Trophoblast cell (in vitro differentiated cells and primary cell): ENCODE results near the gene GLG1.

Experiments
- DNase-seq, 2 donors: peaks; one replicate each; pipeline ENCODE4 v3.0.0-alpha.2; 2016
- H2AFZ ChIP-seq: 2 replicates; pipeline ENCODE4 v1.6.1; 2013; ENCODE audit warnings: low read length, moderate library complexity, mild to moderate bottlenecking; ENCODE audit not compliant: insufficient read depth, poor library complexity
- H2AK5ac ChIP-seq: 2 replicates; pipeline ENCODE4 v1.6.1; 2013; ENCODE audit warnings: mild to moderate bottlenecking, low read length
- H2BK120ac ChIP-seq: 2 replicates; pipeline ENCODE4 v1.6.1; 2013; ENCODE audit warnings: low read length, mild to moderate bottlenecking, moderate library complexity; ENCODE audit not compliant: insufficient read depth, poor library complexity
- H2BK12ac ChIP-seq: 2 replicates; pipeline ENCODE4 v1.6.1; 2013; ENCODE audit warnings: mild to moderate bottlenecking, low read length, moderate library complexity
- H2BK5ac ChIP-seq: 2 replicates; pipeline ENCODE4 v1.6.1; 2013; ENCODE audit warnings: low read length, low read depth, moderate library complexity, mild to moderate bottlenecking; ENCODE audit not compliant: poor library complexity
- H3K14ac ChIP-seq: 2 replicates; pipeline ENCODE4 v1.6.1; 2013; ENCODE audit warnings: mild to moderate bottlenecking, low read length
- H3K18ac ChIP-seq: 2 replicates; pipeline ENCODE4 v1.6.1; 2013; ENCODE audit warnings: mild to moderate bottlenecking, low read length
- H3K23ac ChIP-seq: 2 replicates; pipeline ENCODE4 v1.6.1; 2013; ENCODE audit warnings: low read length
- H3K27ac ChIP-seq: 2 replicates; pipeline ENCODE4 v1.5.1; 2013; ENCODE audit warnings: low read depth, mild to moderate bottlenecking, inconsistent platforms, low read length, moderate library complexity
- H3K27me3 ChIP-seq: 2 replicates; pipeline ENCODE4 v1.6.1; 2013; ENCODE audit warnings: inconsistent platforms, mild to moderate bottlenecking, low read length, moderate library complexity; ENCODE audit not compliant: insufficient read depth
- H3K36me3 ChIP-seq, 2 experiments: 1 replicate in 1 of 2; 2 replicates in 1 of 2; pipeline ENCODE4 v1.6.1; 2013; ENCODE audit warnings: low read length in 2 of 2, mild to moderate bottlenecking in 2 of 2, moderate library complexity in 1 of 2; ENCODE audit not compliant: insufficient read depth in 2 of 2, control insufficient read depth in 1 of 2
- H3K4ac ChIP-seq: 2 replicates; pipeline ENCODE4 v1.6.1; 2013; ENCODE audit warnings: low read depth, mild to moderate bottlenecking, low read length, moderate library complexity
- H3K4me1 ChIP-seq, 2 experiments: 1 replicate in 1 of 2; 2 replicates in 1 of 2; pipeline ENCODE4 v1.6.1; 2013; ENCODE audit warnings: low read length in 2 of 2, mild to moderate bottlenecking in 2 of 2, moderate library complexity in 1 of 2; ENCODE audit not compliant: insufficient read depth in 2 of 2, control insufficient read depth in 1 of 2
- H3K4me2 ChIP-seq: 2 replicates; pipeline ENCODE4 v1.6.1; 2013; ENCODE audit warnings: inconsistent platforms, mild to moderate bottlenecking, low read length, moderate library complexity
- H3K4me3 ChIP-seq: 2 replicates; pipeline ENCODE4 v1.5.1; 2013; ENCODE audit warnings: mild to moderate bottlenecking, low read depth, low read length, inconsistent platforms
- H3K79me1 ChIP-seq: one replicate; pipeline ENCODE4 v1.6.1; 2013; ENCODE audit warnings: low read length
- H3K79me2 ChIP-seq: 2 replicates; pipeline ENCODE4 v1.6.1; 2013; ENCODE audit warnings: low read length, mild to moderate bottlenecking; ENCODE audit not compliant: control insufficient read depth, insufficient read depth, poor library complexity
- H3K9ac ChIP-seq: 2 replicates; pipeline ENCODE4 v1.6.1; 2013; ENCODE audit warnings: mild to moderate bottlenecking, low read length
- H3K9me3 ChIP-seq: 2 replicates; pipeline ENCODE4 v1.6.1; 2013; ENCODE audit warnings: low read depth, mild to moderate bottlenecking, control low read depth, inconsistent platforms, low read length; ENCODE audit not compliant: insufficient read depth
- H4K12ac ChIP-seq: 2 replicates; pipeline ENCODE4 v1.6.1; 2013; ENCODE audit warnings: low read depth, mild to moderate bottlenecking, low read length, moderate library complexity
- H4K8ac ChIP-seq: 2 replicates; pipeline ENCODE4 v1.6.1; 2013; ENCODE audit warnings: low read depth, mild to moderate bottlenecking, low read length, moderate library complexity
- H4K91ac ChIP-seq: one replicate; pipeline ENCODE4 v1.6.1; 2013; ENCODE audit warnings: low read depth, mild to moderate bottlenecking, low read length, moderate library complexity
- WGBS: extraction: QIAGEN DNeasy Blood & Tissue Kit; methylation state at CpG from one replicate; pipeline ENCODE4 v1.1.7; 2013; ENCODE audit warnings: missing lambda C conversion rate; ENCODE audit not compliant: insufficient read length, insufficient coverage; ENCODE audit errors: extremely low coverage; 5-methylcytosine and 5-hydroxymethylcytosine counted together

The GLG1 gene

GRCh38 chr16:74574146-74574545 lies 32.8 kb downstream of the GLG1 start:
- no peaks in the 10 kb centered on the region for H3K79me2 ChIP-seq

GRCh38 chr16:74573622-74574021 lies 33.3 kb downstream of the GLG1 start:
- Histone ChIP-seq H3K27me3 (no peaks in the 10 kb centered on the region), H2BK120ac (no peak overlapping the region), H3K79me2 (no peaks in the 10 kb centered on the region), H3K4me3 (no peak overlapping the region), H3K18ac (no peak overlapping the region), H3K23ac (no peak overlapping the region), H3K9ac (no peak overlapping the region), H2BK5ac (no peak overlapping the region), H2BK12ac (no peak overlapping the region), H2AFZ (no peak overlapping the region), H3K14ac (no peak overlapping the region), H3K9me3 (no peaks in the 10 kb centered on the region), H4K91ac (no peak overlapping the region), H4K8ac (no peak overlapping the region), H3K36me3 (no peaks in the 10 kb centered on the region), H3K4me1 (no peaks in the 10 kb centered on the region), H3K79me1 (no peaks in the 10 kb centered on the region), H2AK5ac (no peak overlapping the region), H3K4ac (no peak overlapping the region), H3K27ac (no peak overlapping the region), H3K4me2 (no peak overlapping the region), H4K12ac (no peak overlapping the region)
- WGBS, result no CpG with 5 or more reads among the region's 8 CpGs
- DNase-seq, result no peak

More at GRCh38 chr16:74574146-74574545, 32.8 kb downstream of the GLG1 start:
- H3K9ac ChIP-seq, result no peak overlapping the region
- no peak overlapping the region for H3K4me2 ChIP-seq
- no peak overlapping the region for H4K91ac ChIP-seq
- no peak overlapping the region for H3K23ac ChIP-seq
- H3K9me3 ChIP-seq, result no peaks in the 10 kb centered on the region
- H4K12ac ChIP-seq, result no peak overlapping the region
- no peak overlapping the region for H3K4me3 ChIP-seq
- no peak overlapping the region for H3K18ac ChIP-seq
- H3K4me1 ChIP-seq, result no peaks in the 10 kb centered on the region
- no peaks in the 10 kb centered on the region for H3K27me3 ChIP-seq
- no peak for DNase-seq
- no peak overlapping the region for H2BK12ac ChIP-seq
- no peak overlapping the region for H2AK5ac ChIP-seq
- H2BK5ac ChIP-seq, result no peak overlapping the region
- no peak overlapping the region for H2BK120ac ChIP-seq
- no peaks in the 10 kb centered on the region for H3K79me1 ChIP-seq
- H3K14ac ChIP-seq, result no peak overlapping the region
- H3K4ac ChIP-seq, result no peak overlapping the region
- no peaks in the 10 kb centered on the region for H3K36me3 ChIP-seq
- H2AFZ ChIP-seq, result no peak overlapping the region
- no peak overlapping the region for H4K8ac ChIP-seq
- H3K27ac ChIP-seq, result no peak overlapping the region
- no CpG with 5 or more reads among the region's 2 CpGs for WGBS

DNA sequence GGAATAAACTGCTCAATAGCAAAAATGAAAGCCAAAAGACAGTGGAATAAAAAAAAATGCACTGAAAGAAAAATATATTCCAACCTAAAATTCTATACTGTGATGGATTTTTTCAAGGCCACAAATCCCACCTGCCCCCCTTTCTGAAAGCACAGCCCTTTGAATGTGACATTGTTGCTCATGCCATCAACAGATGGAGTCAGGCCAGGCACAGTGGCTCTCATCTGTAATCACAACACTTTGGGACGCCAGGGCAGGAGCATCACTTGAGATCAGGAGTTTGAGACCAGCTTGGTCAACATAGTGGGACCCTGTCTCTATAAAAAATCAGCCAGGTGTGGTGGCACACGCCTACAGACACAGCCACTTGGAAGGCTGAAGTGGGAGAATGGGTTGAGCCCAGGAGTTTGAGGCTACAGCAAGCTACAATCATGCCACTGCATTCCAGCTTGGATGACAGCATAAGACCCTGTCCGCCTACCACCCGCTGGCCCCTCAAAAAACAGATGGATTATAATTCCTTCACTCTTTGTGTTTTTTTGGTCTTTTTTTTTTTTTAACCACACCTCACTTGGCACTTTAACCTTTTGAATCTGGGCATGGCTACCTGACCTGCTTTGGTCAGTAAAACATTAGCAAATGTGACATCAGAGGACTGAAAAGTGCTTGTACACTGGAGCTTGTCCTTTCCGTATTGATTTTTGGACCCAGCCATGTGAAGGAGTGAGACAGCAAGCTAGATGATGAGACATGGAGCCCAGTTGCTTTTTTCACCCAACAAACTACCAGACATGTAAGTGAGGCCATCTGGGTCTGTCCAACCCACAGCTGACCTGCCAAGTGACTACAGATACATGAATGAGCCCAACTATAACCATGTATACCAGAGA lies 36.3 kb downstream of the GLG1 start:
- no peak overlapping the region for H2AFZ ChIP-seq
- H3K4me2 ChIP-seq, result no peak overlapping the region
- H3K27ac ChIP-seq, result no peak overlapping the region
- peaks cover 3% of the 10 kb centered on the region for H3K79me1 ChIP-seq
- H2BK120ac ChIP-seq, result no peak overlapping the region
- H4K91ac ChIP-seq, result no peak overlapping the region
- no peak overlapping the region for H4K8ac ChIP-seq
- no peak overlapping the region for H3K9ac ChIP-seq
- no peaks in the 10 kb centered on the region for H3K79me2 ChIP-seq
- H3K4me1 ChIP-seq, result peaks cover 0 to 2% of the 10 kb centered on the region in 2 experiments
- no peak overlapping the region for H3K4ac ChIP-seq
- H3K14ac ChIP-seq, result no peak overlapping the region
- H3K27me3 ChIP-seq, result no peaks in the 10 kb centered on the region
- H3K18ac ChIP-seq, result no peak overlapping the region
- no peak overlapping the region for H2AK5ac ChIP-seq
- no peak overlapping the region for H3K23ac ChIP-seq
- DNase-seq, result no peak
- no peak overlapping the region for H2BK5ac ChIP-seq
- no peak overlapping the region for H3K4me3 ChIP-seq
- no CpG with 5 or more reads among the region's 5 CpGs for WGBS
- H4K12ac ChIP-seq, result no peak overlapping the region
- H2BK12ac ChIP-seq, result no peak overlapping the region
- H3K9me3 ChIP-seq, result no peaks in the 10 kb centered on the region
- H3K36me3 ChIP-seq, result no peaks in the 10 kb centered on the region

- Histone ChIP-seq H3K4ac (no peak overlapping the region), H2BK5ac (no peak overlapping the region), H2BK12ac (no peak overlapping the region), H2AK5ac (no peak overlapping the region), H3K23ac (no peak overlapping the region), H4K8ac (no peak overlapping the region), H3K27ac (no peak overlapping the region), H4K12ac (no peak overlapping the region), H3K18ac (no peak overlapping the region), H3K36me3 (no peaks in the 10 kb centered on the region), H3K14ac (no peak overlapping the region), H3K4me1 (peaks cover 0 to 2% of the 10 kb centered on the region in 2 experiments), H3K79me1 (peaks cover 3% of the 10 kb centered on the region), H3K4me3 (no peak overlapping the region), H2BK120ac (no peak overlapping the region), H3K79me2 (no peaks in the 10 kb centered on the region), H3K9ac (no peak overlapping the region), H3K27me3 (no peaks in the 10 kb centered on the region), H3K4me2 (no peak overlapping the region), H4K91ac (no peak overlapping the region), H2AFZ (no peak overlapping the region), H3K9me3 (no peaks in the 10 kb centered on the region)
- peak in 1 of 2 donors; percentile 30 for DNase-seq
- no CpG with 5 or more reads among the region's 5 CpGs for WGBS
These were observed 37.8 kb downstream of the GLG1 start for GRCh38 chr16:74568961-74569631.
